Lower lobe of right lung (tissue), 2 donors: ENCODE data around the gene SSR3. TPM values are rescaled to one million over a fixed set of nuclear protein-coding genes. Genes with fewer than 3 reads are reported as not detected.

Source experiments
- ATAC-seq, 2 donors: fragments of 200-7000 bp; cut with Tn5 transposase; one replicate each; pipeline ENCODE4 v1.9.1; 2020 to 2022; ENCODE audit warnings: mild to moderate bottlenecking in 2 of 2, moderate library complexity in 2 of 2
- DNase-seq: peaks from one replicate; pipeline ENCODE4 v3.0.0-alpha.2; 2020
- H3K27ac ChIP-seq: fragments of 200-600 bp; one replicate; pipeline ENCODE4 v1.8.0; 2022
- H3K27me3 ChIP-seq: fragments of 200-600 bp; one replicate; pipeline ENCODE4 v1.8.0; 2022; ENCODE audit warnings: low read depth
- H3K36me3 ChIP-seq: fragments of 200-600 bp; one replicate; pipeline ENCODE4 v1.8.0; 2022; ENCODE audit warnings: mild to moderate bottlenecking
- H3K4me1 ChIP-seq: fragments of 200-600 bp; one replicate; pipeline ENCODE4 v1.8.0; 2022
- H3K4me3 ChIP-seq: fragments of 200-600 bp; one replicate; pipeline ENCODE4 v1.8.0; 2022; ENCODE audit warnings: mild to moderate bottlenecking
- H3K9me3 ChIP-seq: fragments of 200-600 bp; one replicate; pipeline ENCODE4 v1.8.0; 2022
- CTCF ChIP-seq: fragments of 200-600 bp; IDR thresholded peaks from one replicate; pipeline ENCODE4 v1.8.0; 2022; ENCODE audit warnings: antibody characterized with exemption, mild to moderate bottlenecking
- intact Hi-C: fragments of 100-400 bp; cut with DNase I; formaldehyde crosslinking; loops from one replicate; pipeline ENCODE4 v1.11.0; 2022
- total RNA-seq: library from RNA; stranded (reverse); fragmentation: NEBNext Ultra II Directional; extraction: Animal tissue kit (Norgen Biotek cat#: 25700); gene quantifications from one replicate; pipeline ENCODE4 v1.2.1, GENCODE V29; 2021
- donor health status: DM: no; HTN: yes; CAD: no; lungs with severe emphysema.

SSR3 gene
- total RNA-seq, 1 donor from 2014 or later: 158 TPM

DNA sequence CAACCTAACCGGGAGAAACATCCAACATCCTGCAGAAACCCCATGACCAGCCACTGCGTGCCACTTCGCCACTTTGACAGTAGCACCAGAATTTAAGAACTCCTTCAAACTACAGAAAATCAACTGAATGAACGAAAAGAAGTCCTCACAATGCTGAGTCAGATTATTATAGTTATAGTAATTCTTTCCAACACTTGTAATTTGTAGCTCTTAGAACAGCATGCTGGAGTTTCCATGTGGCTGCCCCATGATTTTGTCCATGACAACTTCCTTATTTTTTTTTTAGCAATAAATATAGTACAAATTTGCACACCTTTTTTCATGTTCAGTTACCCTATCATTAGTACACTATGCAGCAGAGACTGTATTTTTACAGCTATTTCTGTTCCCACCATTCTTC lies 26.1 kb upstream of the SSR3 start:
- intact Hi-C loops: no loop called here
- Histone ChIP-seq H3K4me3 (no peak overlapping the region), H3K4me1 (peaks cover 13% of the 10 kb centered on the region), H3K27ac (no peak overlapping the region), H3K27me3 (no peaks in the 10 kb centered on the region), H3K9me3 (no peaks in the 10 kb centered on the region), H3K36me3 (no peaks in the 10 kb centered on the region)
- no peak for TF ChIP-seq CTCF
- DNase-seq (no peak), ATAC-seq (no peak)

DNA sequence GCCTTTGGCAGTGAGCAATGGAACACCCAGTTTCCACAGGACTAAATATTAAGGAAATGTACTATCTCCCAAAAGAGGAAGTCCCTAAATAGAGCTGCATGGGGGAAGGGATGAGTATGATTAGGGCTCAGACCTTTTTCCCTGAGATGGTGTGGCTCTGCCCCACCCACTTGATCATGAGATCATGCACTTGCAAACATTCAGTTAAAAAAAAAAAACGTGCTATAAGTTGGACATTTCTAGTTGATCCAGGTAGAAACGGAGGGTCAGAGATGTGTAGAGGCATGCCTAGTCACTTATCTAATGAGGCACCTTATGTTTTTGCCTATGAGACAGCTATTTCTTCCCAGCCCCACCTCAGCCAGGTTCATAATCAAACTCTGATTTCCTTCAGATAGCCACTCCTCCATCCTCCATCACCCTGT lies 24.5 kb upstream of the SSR3 start:
- ATAC-seq (peak; percentile 62 to 63), DNase-seq (no peak)
- H3K4me3 ChIP-seq: no peak overlapping the region
- intact Hi-C loops: no loop called here
- no peaks in the 10 kb centered on the region for H3K27me3 ChIP-seq
- no peak for TF ChIP-seq CTCF
- H3K4me1 ChIP-seq: peaks cover 13% of the 10 kb centered on the region
- H3K9me3 ChIP-seq: no peaks in the 10 kb centered on the region
- no peak overlapping the region for H3K27ac ChIP-seq
- no peaks in the 10 kb centered on the region for H3K36me3 ChIP-seq

DNA sequence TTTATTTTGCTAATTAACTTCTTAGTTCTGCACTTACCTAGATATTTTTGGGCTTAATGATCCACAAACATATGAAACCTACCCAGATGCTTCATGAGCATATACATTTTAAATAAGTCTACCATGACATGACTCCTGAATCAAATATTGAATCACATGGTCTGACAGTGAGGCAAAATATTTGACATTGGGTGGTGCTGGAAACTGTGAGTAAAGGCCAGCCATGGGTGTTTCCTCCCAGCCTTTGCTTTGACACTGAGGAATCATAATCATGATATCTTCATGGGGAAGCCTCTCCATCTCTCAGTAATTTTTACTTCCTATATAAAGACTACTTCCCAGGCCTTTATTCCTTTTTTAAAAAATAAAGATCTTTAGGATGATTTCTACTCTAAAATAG lies 22.8 kb upstream of the SSR3 start:
- Histone ChIP-seq H3K27ac (no peak overlapping the region), H3K27me3 (no peaks in the 10 kb centered on the region), H3K4me1 (peaks cover 13% of the 10 kb centered on the region), H3K9me3 (no peaks in the 10 kb centered on the region), H3K36me3 (no peaks in the 10 kb centered on the region), H3K4me3 (no peak overlapping the region)
- intact Hi-C loops: no loop called here
- no peak for DNase-seq
- TF ChIP-seq CTCF: no peak
- peak in 1 of 2 donors; percentile 41 for ATAC-seq

- ATAC-seq: peak; percentile 87 to 92
- intact Hi-C loops: no loop called here
- no peak for DNase-seq
- no peaks in the 10 kb centered on the region for H3K36me3 ChIP-seq
- H3K4me3 ChIP-seq: no peak overlapping the region
- no peak overlapping the region for H3K27ac ChIP-seq
- H3K27me3 ChIP-seq: no peaks in the 10 kb centered on the region
- no peaks in the 10 kb centered on the region for H3K9me3 ChIP-seq
- H3K4me1 ChIP-seq: peaks cover 13% of the 10 kb centered on the region
- TF ChIP-seq CTCF: peak; percentile 21
These were observed 21.9 kb upstream of the SSR3 start for GRCh38 chr3:156576651-156577348.

DNA sequence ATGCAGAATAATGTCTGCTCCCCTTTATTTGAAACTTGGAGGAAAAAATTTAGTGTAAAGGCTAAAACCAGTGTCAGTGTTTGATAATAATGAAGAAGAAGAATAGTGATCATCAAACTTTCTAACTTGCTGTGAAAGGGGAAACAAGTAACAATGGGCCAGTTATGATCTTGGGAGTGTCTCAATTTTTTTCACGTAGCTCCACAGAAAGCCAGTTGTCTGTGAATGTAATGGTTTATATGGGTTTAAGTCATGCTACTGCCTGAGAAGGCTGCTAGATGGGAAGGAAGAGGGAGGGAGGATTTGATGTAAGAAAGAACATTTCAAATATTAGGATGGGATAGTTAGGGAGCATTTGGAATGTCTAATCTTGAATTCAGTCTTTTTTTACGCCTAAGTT lies 21.1 kb upstream of the SSR3 start:
- H3K27me3 ChIP-seq: no peaks in the 10 kb centered on the region
- intact Hi-C loops: no loop called here
- no peak overlapping the region for H3K27ac ChIP-seq
- TF ChIP-seq CTCF: no peak
- H3K9me3 ChIP-seq: no peaks in the 10 kb centered on the region
- peaks cover 13% of the 10 kb centered on the region for H3K4me1 ChIP-seq
- H3K36me3 ChIP-seq: no peaks in the 10 kb centered on the region
- ATAC-seq: no peak
- DNase-seq: no peak
- H3K4me3 ChIP-seq: no peak overlapping the region
